Measurements from ENCODE around the gene DUSP12. TPM values are rescaled to one million over a fixed set of nuclear protein-coding genes. Genes with fewer than 3 reads are reported as not detected.

Gene DUSP12
- 125 and 139 TPM in 2 replicates for total RNA-seq (2014; rRNA removed; shearing (Covaris generic))

GRCh38 chr1:161749509-161750407 is at the start of gene DUSP12:
DUSP12 (plus strand) TSS chr1:161749786; CDS start chr1:161749802, 16 bp downstream.

DNA sequence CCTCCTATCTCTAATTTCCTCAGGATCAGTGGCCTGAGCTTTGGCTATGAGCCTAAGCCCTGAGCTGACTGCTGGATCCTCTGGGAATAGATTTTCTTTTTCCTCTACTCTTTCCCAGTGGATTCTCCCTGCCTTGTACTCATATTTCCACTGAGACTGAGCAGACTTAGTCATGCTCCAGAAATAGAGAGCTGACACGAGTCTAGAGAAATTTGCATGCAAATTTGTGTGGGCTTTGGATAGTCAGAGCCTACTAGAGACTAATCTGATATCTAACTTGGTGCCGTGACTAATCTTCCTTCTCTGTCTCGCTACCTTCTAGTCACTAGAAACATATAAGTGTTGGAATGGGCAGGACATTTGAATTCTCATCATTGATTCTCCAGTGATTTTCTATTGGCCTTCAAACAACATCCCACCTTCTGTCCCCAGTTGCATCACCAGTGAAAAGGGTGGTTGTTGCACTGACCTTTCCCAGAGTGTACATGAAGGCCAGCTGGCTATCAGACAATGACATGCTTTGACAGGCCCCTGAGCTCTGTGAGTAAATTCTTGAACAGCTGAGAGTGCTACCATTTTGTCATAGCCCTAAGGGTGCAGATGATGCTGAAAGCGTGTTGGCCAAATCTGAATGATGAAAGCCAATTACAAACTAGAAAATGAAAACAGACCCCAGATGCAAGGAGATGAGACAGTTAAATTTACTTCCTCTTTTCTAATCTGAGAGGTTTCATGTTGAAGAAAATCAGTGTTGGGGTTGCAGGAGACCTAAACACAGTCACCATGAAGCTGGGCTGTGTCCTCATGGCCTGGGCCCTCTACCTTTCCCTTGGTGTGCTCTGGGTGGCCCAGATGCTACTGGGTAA is 42.9 kb upstream of the DUSP12 start, which contains the start of gene FCRLA:
Gene FCRLA, plus strand, starts transcription at position 748 of the 866 bp plus-strand sequence. Its CDS starts 36 bp downstream, at position 784.

DNA sequence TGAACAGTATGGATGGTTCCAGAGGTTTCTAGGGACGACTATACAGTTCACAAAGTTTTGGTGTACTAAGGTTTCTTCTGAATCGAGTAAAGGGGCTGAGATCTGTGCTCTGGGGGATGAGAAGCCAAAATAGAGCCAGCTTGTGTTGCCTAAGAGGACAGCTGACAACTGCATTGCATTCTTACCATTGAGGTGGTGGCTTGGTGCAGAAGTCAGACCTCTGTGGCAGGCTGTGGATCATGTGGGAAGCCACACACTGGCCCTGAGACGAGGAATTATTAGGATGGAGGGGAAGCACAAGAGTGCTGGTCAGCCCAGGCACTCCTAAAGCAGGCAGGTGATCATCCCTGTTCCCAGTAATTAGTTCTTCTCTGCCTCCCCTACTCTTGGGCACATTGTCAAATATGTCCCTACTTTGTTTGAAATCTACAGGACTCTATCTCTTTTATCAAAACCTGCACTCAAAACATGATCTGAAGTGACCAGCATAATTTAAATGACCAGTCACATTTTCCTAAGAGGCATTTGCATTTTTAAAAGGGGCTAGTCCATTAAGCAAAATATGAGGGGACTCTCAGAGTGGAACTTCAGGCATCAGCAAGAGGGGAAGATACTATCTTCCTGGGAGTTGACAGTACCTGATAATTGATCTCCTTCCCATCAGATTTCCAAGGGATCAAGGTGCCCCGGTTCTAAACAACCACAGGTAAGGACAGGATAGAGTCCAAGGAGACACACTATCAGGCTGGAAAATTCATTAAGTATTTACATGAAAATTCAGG is 28.4 kb upstream of the DUSP12 start, which contains the start of gene FCRLB:
Gene FCRLB, plus strand, starts transcription at position 589 of the 782 bp plus-strand sequence. CDS start 1,129 bp downstream, outside the sequence.

DNA sequence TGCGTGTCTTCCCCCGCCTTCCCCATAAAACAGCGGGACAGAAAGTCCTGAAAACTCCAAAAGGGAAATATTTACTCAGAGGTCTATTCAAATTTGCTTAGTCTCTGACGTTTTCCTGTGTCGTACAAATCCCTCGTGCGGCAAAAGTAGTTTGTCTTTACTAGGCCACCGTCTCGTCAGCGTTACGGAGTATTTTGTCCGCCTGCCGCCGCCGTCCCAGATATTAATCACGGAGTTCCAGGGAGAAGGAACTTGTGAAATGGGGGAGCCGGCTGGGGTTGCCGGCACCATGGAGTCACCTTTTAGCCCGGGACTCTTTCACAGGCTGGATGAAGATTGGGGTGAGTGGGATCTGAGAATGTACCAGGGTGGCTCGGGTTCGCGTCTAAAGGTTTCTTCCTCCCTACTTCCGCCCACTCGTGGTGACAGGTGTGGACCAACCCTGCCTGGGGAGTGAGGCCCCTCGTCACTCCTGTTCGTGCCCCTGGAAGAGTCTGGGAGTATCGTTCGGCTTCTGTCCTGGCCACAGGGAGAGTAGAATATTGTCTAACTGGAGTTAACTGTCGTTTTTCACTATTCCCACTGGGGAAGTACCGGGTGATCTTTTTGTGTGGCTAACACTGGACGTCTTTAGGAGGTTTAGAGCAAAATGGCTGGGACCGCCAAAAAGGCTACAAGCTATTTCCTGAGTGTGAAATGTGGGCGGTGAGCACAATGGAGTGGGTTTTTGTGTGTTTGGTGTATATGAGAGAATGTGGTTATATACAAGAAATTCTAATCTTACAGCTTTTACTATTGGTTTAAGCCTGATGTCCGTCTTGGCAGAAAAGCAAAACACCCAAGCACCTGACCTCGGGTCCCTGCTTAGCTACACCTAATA is 16.8 kb downstream of the DUSP12 start, which contains the start of gene ATF6:
Gene ATF6, plus strand, starts transcription at position 219 of the 880 bp plus-strand sequence. Its CDS starts 41 bp downstream, at position 260.

Small RNA genes lying within 50 kb of the gene (small RNA-seq; reads per million reads assigned to genes)
- gene RN7SL466P: not detected

Other genes starting within 250 kb of the DUSP12 start
- 10.4 and 12.8 TPM in 2 replicates for gene FCGR2A, start 244.3 kb upstream of the DUSP12 start, total RNA-seq (2014; rRNA removed; shearing (Covaris generic))
- 0.94 and 2.6 TPM in 2 replicates for gene HSPA6, start 225.2 kb upstream of the DUSP12 start, total RNA-seq (2014; rRNA removed; shearing (Covaris generic))
- gene FCGR3A, start 200.0 kb upstream of the DUSP12 start, total RNA-seq (2014; rRNA removed; shearing (Covaris generic)): not detected in 2 replicates
- not detected in 2 replicates for gene FCGR3B, start 118.6 kb upstream of the DUSP12 start, total RNA-seq (2014; rRNA removed; shearing (Covaris generic))
- gene FCGR2B, start 86.6 kb upstream of the DUSP12 start, total RNA-seq (2014; rRNA removed; shearing (Covaris generic)): 0.48 TPM in 1 of 2 replicates, not detected in the other
- gene FCRLA, start 42.6 kb upstream of the DUSP12 start, total RNA-seq (2014; rRNA removed; shearing (Covaris generic)): 16.9 and 20.8 TPM in 2 replicates
- gene FCRLB, start 28.2 kb upstream of the DUSP12 start, total RNA-seq (2014; rRNA removed; shearing (Covaris generic)): 8.3 and 8.6 TPM in 2 replicates
- gene ATF6, start 16.5 kb downstream of the DUSP12 start, total RNA-seq (2014; rRNA removed; shearing (Covaris generic)): 23.5 and 25.0 TPM in 2 replicates

Data from A375 (cell line).